ENCODE measurements around the gene OR2AE1. TPM values are rescaled to one million over a fixed set of nuclear protein-coding genes. Genes with fewer than 3 reads are reported as not detected.

The OR2AE1 gene
- total RNA-seq, 6 experiments from 2014 or later: not detected

- H3K27me3 Mint-ChIP-seq (ENCODE audit: insufficient read depth): peaks cover 17% of the 10 kb centered on the region
- no peaks in the 10 kb centered on the region for H3K36me3 Mint-ChIP-seq (ENCODE audit: low read depth)
- TF ChIP-seq CTCF (IDR thresholded peaks at IDR 0.05): no peak
- no peak overlapping the region for H3K27ac Mint-ChIP-seq
- H3K9me3 Mint-ChIP-seq: no peaks in the 10 kb centered on the region
- H3K4me3 Mint-ChIP-seq: no peak overlapping the region
- DNase-seq: no peak
- H3K4me1 Mint-ChIP-seq (ENCODE audit: low read depth): no peaks in the 10 kb centered on the region
Observed at GRCh38 chr7:99833289-99833877, 43.5 kb downstream of the OR2AE1 start.

GRCh38 chr7:99831595-99831994, 45.2 kb downstream of the OR2AE1 start:
- Mint-ChIP-seq H3K27me3 (ENCODE audit: insufficient read depth) (peaks cover 16% of the 10 kb centered on the region), H3K9me3 (no peaks in the 10 kb centered on the region), H3K27ac (no peak overlapping the region), H3K4me3 (no peak overlapping the region), H3K36me3 (ENCODE audit: low read depth) (no peaks in the 10 kb centered on the region), H3K4me1 (ENCODE audit: low read depth) (no peaks in the 10 kb centered on the region)
- no peak for DNase-seq
- no peak for TF ChIP-seq CTCF (IDR thresholded peaks at IDR 0.05)

GRCh38 chr7:99829524-99830160, 47.2 kb downstream of the OR2AE1 start:
- no peak overlapping the region for H3K27ac Mint-ChIP-seq
- H3K27me3 Mint-ChIP-seq (ENCODE audit: insufficient read depth): peaks cover 26% of the 10 kb centered on the region
- no peak for TF ChIP-seq CTCF (IDR thresholded peaks at IDR 0.05)
- H3K4me3 Mint-ChIP-seq: no peak overlapping the region
- H3K36me3 Mint-ChIP-seq (ENCODE audit: low read depth): no peaks in the 10 kb centered on the region
- DNase-seq: no peak
- no peaks in the 10 kb centered on the region for H3K9me3 Mint-ChIP-seq
- H3K4me1 Mint-ChIP-seq (ENCODE audit: low read depth): no peaks in the 10 kb centered on the region

GRCh38 chr7:99828811-99829210, 48.0 kb downstream of the OR2AE1 start:
- no peak for TF ChIP-seq CTCF (IDR thresholded peaks at IDR 0.05)
- DNase-seq: no peak
- H3K9me3 Mint-ChIP-seq: no peaks in the 10 kb centered on the region
- H3K27ac Mint-ChIP-seq: no peak overlapping the region
- peaks cover 23% of the 10 kb centered on the region for H3K27me3 Mint-ChIP-seq (ENCODE audit: insufficient read depth)
- no peak overlapping the region for H3K4me3 Mint-ChIP-seq
- H3K36me3 Mint-ChIP-seq (ENCODE audit: low read depth): no peaks in the 10 kb centered on the region
- H3K4me1 Mint-ChIP-seq (ENCODE audit: low read depth): no peaks in the 10 kb centered on the region

GRCh38 chr7:99827040-99827778, 49.6 kb downstream of the OR2AE1 start:
- no peak for TF ChIP-seq CTCF (IDR thresholded peaks at IDR 0.05)
- no peak overlapping the region for H3K27ac Mint-ChIP-seq
- no peak overlapping the region for H3K4me3 Mint-ChIP-seq
- H3K4me1 Mint-ChIP-seq (ENCODE audit: low read depth): no peaks in the 10 kb centered on the region
- H3K9me3 Mint-ChIP-seq: no peaks in the 10 kb centered on the region
- DNase-seq: no peak
- H3K36me3 Mint-ChIP-seq (ENCODE audit: low read depth): no peaks in the 10 kb centered on the region
- H3K27me3 Mint-ChIP-seq (ENCODE audit: insufficient read depth): peaks cover 23% of the 10 kb centered on the region

Other genes starting within 250 kb of the OR2AE1 start
- gene CYP3A5, start 197.0 kb downstream of the OR2AE1 start, total RNA-seq (2021; fragmentation: NEBNext Ultra II Directional; extraction: Animal tissue kit (Norgen Biotek cat#: 25700)): 1 to 10 TPM in 2 of 6 experiments, under 1 TPM in 4; 0.30 to 1.8 (median 0.48) TPM
- gene CYP3A7, start 141.8 kb downstream of the OR2AE1 start, total RNA-seq (2021; fragmentation: NEBNext Ultra II Directional; extraction: Animal tissue kit (Norgen Biotek cat#: 25700)): under 1 TPM in 1 of 6 experiments, not detected in 5; 0.09 TPM
- gene CYP3A4, start 92.8 kb downstream of the OR2AE1 start, total RNA-seq (2021; fragmentation: NEBNext Ultra II Directional; extraction: Animal tissue kit (Norgen Biotek cat#: 25700)): not detected
- gene CYP3A43, start 49.0 kb downstream of the OR2AE1 start, total RNA-seq (2021; fragmentation: NEBNext Ultra II Directional; extraction: Animal tissue kit (Norgen Biotek cat#: 25700)): not detected
- gene TRIM4, start 42.5 kb upstream of the OR2AE1 start, total RNA-seq (2021; fragmentation: NEBNext Ultra II Directional; extraction: Animal tissue kit (Norgen Biotek cat#: 25700)): 10 to 100 TPM; 22.0 to 24.6 (median 22.9) TPM
- gene GJC3, start 52.6 kb upstream of the OR2AE1 start, total RNA-seq (2021; fragmentation: NEBNext Ultra II Directional; extraction: Animal tissue kit (Norgen Biotek cat#: 25700)): not detected
- not detected for gene AZGP1, start 99.0 kb upstream of the OR2AE1 start, total RNA-seq (2021; fragmentation: NEBNext Ultra II Directional; extraction: Animal tissue kit (Norgen Biotek cat#: 25700))
- gene ZKSCAN1, start 138.6 kb upstream of the OR2AE1 start, total RNA-seq (2021; fragmentation: NEBNext Ultra II Directional; extraction: Animal tissue kit (Norgen Biotek cat#: 25700)): 10 to 100 TPM; 55.9 to 77.4 (median 63.1) TPM
- 1 to 10 TPM; 8.2 to 9.8 (median 9.2) TPM for gene ZSCAN21, start 172.7 kb upstream of the OR2AE1 start, total RNA-seq (2021; fragmentation: NEBNext Ultra II Directional; extraction: Animal tissue kit (Norgen Biotek cat#: 25700))
- 10 to 100 TPM; 16.5 to 19.4 (median 18.3) TPM for gene ZNF3, start 204.7 kb upstream of the OR2AE1 start, total RNA-seq (2021; fragmentation: NEBNext Ultra II Directional; extraction: Animal tissue kit (Norgen Biotek cat#: 25700))
- 100 to 1,000 TPM; 253 to 334 (median 302) TPM for gene COPS6, start 211.9 kb upstream of the OR2AE1 start, total RNA-seq (2021; fragmentation: NEBNext Ultra II Directional; extraction: Animal tissue kit (Norgen Biotek cat#: 25700))
- gene MCM7, start 224.4 kb upstream of the OR2AE1 start, total RNA-seq (2021; fragmentation: NEBNext Ultra II Directional; extraction: Animal tissue kit (Norgen Biotek cat#: 25700)): 100 to 1,000 TPM in 5 of 6 experiments, 10 to 100 TPM in 1; 70.9 to 139 (median 124) TPM
- 10 to 100 TPM; 20.2 to 24.5 (median 21.9) TPM for gene AP4M1, start 224.6 kb upstream of the OR2AE1 start, total RNA-seq (2021; fragmentation: NEBNext Ultra II Directional; extraction: Animal tissue kit (Norgen Biotek cat#: 25700))
- 10 to 100 TPM; 66.4 to 78.6 (median 77.4) TPM for gene TAF6, start 242.3 kb upstream of the OR2AE1 start, total RNA-seq (2021; fragmentation: NEBNext Ultra II Directional; extraction: Animal tissue kit (Norgen Biotek cat#: 25700))
- 10 to 100 TPM; 24.4 to 32.4 (median 26.3) TPM for gene CNPY4, start 242.6 kb upstream of the OR2AE1 start, total RNA-seq (2021; fragmentation: NEBNext Ultra II Directional; extraction: Animal tissue kit (Norgen Biotek cat#: 25700))
- gene MBLAC1, start 249.9 kb upstream of the OR2AE1 start, total RNA-seq (2021; fragmentation: NEBNext Ultra II Directional; extraction: Animal tissue kit (Norgen Biotek cat#: 25700)): 1 to 10 TPM; 2.3 to 3.0 (median 2.5) TPM